Measurements from ENCODE around the gene ABCG1.
A peak's percentile ranks its signal among the peaks of the same experiment; 100 is the strongest.

The ABCG1 gene

GRCh38 chr21:42304556-42305454 is 85.9 kb downstream of the ABCG1 start:
- Histone ChIP-seq H3K9me3 (ENCODE audit: control insufficient read depth, low read length) (no peaks in the 10 kb centered on the region), H3K4me3 (ENCODE audit: insufficient read depth, low read depth, low read length) (no peak overlapping the region), H3K27ac (ENCODE audit: insufficient read depth, low read depth, low read length, poor library complexity, severe bottlenecking) (no peak overlapping the region), H3K36me3 (ENCODE audit: control insufficient read depth, insufficient read depth, low read length) (no peaks in the 10 kb centered on the region), H3K27me3 (ENCODE audit: control insufficient read depth, insufficient read depth, low read length, poor library complexity, severe bottlenecking) (no peaks in the 10 kb centered on the region), H3K4me1 (ENCODE audit: control insufficient read depth, insufficient read depth, low read length) (no peaks in the 10 kb centered on the region)
- WGBS, 2 experiments, result 93 to 95% methylated on average over 22 of the region's 22 CpGs

- H3K4me1 ChIP-seq (ENCODE audit: control insufficient read depth, insufficient read depth, low read length), result peaks cover 9% of the 10 kb centered on the region
- H3K4me3 ChIP-seq (ENCODE audit: insufficient read depth, low read depth, low read length), result no peak overlapping the region
- H3K36me3 ChIP-seq (ENCODE audit: control insufficient read depth, insufficient read depth, low read length), result no peaks in the 10 kb centered on the region
- no peaks in the 10 kb centered on the region for H3K9me3 ChIP-seq (ENCODE audit: control insufficient read depth, low read length)
- peaks cover 6% of the 10 kb centered on the region for H3K27me3 ChIP-seq (ENCODE audit: control insufficient read depth, insufficient read depth, low read length, poor library complexity, severe bottlenecking)
- 94 to 95% methylated on average over 33 of the region's 33 CpGs for WGBS, 2 experiments
- H3K27ac ChIP-seq (ENCODE audit: insufficient read depth, low read depth, low read length, poor library complexity, severe bottlenecking), result no peak overlapping the region
Measured at GRCh38 chr21:42305707-42306147, 86.8 kb downstream of the ABCG1 start.

GRCh38 chr21:42306366-42307035 is 87.6 kb downstream of the ABCG1 start:
- H3K4me3 ChIP-seq (ENCODE audit: insufficient read depth, low read depth, low read length), result no peak overlapping the region
- peaks cover 6% of the 10 kb centered on the region for H3K27me3 ChIP-seq (ENCODE audit: control insufficient read depth, insufficient read depth, low read length, poor library complexity, severe bottlenecking)
- WGBS, 2 experiments, result 87 to 88% methylated on average over 17 of the region's 17 CpGs

GRCh38 chr21:42307106-42307505 is 88.2 kb downstream of the ABCG1 start:
- Histone ChIP-seq H3K4me3 (ENCODE audit: insufficient read depth, low read depth, low read length) (no peak overlapping the region), H3K4me1 (ENCODE audit: control insufficient read depth, insufficient read depth, low read length) (peaks cover 10% of the 10 kb centered on the region), H3K27ac (ENCODE audit: insufficient read depth, low read depth, low read length, poor library complexity, severe bottlenecking) (no peak overlapping the region), H3K27me3 (ENCODE audit: control insufficient read depth, insufficient read depth, low read length, poor library complexity, severe bottlenecking) (peaks cover 6% of the 10 kb centered on the region), H3K9me3 (ENCODE audit: control insufficient read depth, low read length) (no peaks in the 10 kb centered on the region), H3K36me3 (ENCODE audit: control insufficient read depth, insufficient read depth, low read length) (no peaks in the 10 kb centered on the region)
- 90 to 92% methylated on average over 5 of the region's 5 CpGs for WGBS, 2 experiments

More at GRCh38 chr21:42306366-42307035, 87.6 kb downstream of the ABCG1 start:
- Histone ChIP-seq H3K9me3 (ENCODE audit: control insufficient read depth, low read length) (no peaks in the 10 kb centered on the region), H3K36me3 (ENCODE audit: control insufficient read depth, insufficient read depth, low read length) (no peaks in the 10 kb centered on the region), H3K4me1 (ENCODE audit: control insufficient read depth, insufficient read depth, low read length) (peaks cover 10% of the 10 kb centered on the region), H3K27ac (ENCODE audit: insufficient read depth, low read depth, low read length, poor library complexity, severe bottlenecking) (no peak overlapping the region)

GRCh38 chr21:42308161-42308913 is 89.4 kb downstream of the ABCG1 start:
- no peaks in the 10 kb centered on the region for H3K9me3 ChIP-seq (ENCODE audit: control insufficient read depth, low read length)
- H3K27ac ChIP-seq (ENCODE audit: insufficient read depth, low read depth, low read length, poor library complexity, severe bottlenecking), result no peak overlapping the region
- 93% methylated on average over 17 of the region's 17 CpGs for WGBS, 2 experiments
- H3K4me1 ChIP-seq (ENCODE audit: control insufficient read depth, insufficient read depth, low read length), result peaks cover 17% of the 10 kb centered on the region
- H3K4me3 ChIP-seq (ENCODE audit: insufficient read depth, low read depth, low read length), result no peak overlapping the region
- no peaks in the 10 kb centered on the region for H3K36me3 ChIP-seq (ENCODE audit: control insufficient read depth, insufficient read depth, low read length)
- H3K27me3 ChIP-seq (ENCODE audit: control insufficient read depth, insufficient read depth, low read length, poor library complexity, severe bottlenecking), result peaks cover 6% of the 10 kb centered on the region

- Histone ChIP-seq H3K27ac (ENCODE audit: insufficient read depth, low read depth, low read length, poor library complexity, severe bottlenecking) (no peak overlapping the region), H3K27me3 (ENCODE audit: control insufficient read depth, insufficient read depth, low read length, poor library complexity, severe bottlenecking) (peaks cover 6% of the 10 kb centered on the region), H3K4me3 (ENCODE audit: insufficient read depth, low read depth, low read length) (no peak overlapping the region), H3K36me3 (ENCODE audit: control insufficient read depth, insufficient read depth, low read length) (no peaks in the 10 kb centered on the region), H3K4me1 (ENCODE audit: control insufficient read depth, insufficient read depth, low read length) (peaks cover 25% of the 10 kb centered on the region), H3K9me3 (ENCODE audit: control insufficient read depth, low read length) (no peaks in the 10 kb centered on the region)
- WGBS, 2 experiments, result 69% methylated on average over 23 of the region's 23 CpGs
Measured at GRCh38 chr21:42308914-42309752, 90.2 kb downstream of the ABCG1 start.

- H3K9me3 ChIP-seq (ENCODE audit: control insufficient read depth, low read length), result no peaks in the 10 kb centered on the region
- no peaks in the 10 kb centered on the region for H3K36me3 ChIP-seq (ENCODE audit: control insufficient read depth, insufficient read depth, low read length)
- H3K27me3 ChIP-seq (ENCODE audit: control insufficient read depth, insufficient read depth, low read length, poor library complexity, severe bottlenecking), result peaks cover 6% of the 10 kb centered on the region
- peaks cover 27% of the 10 kb centered on the region for H3K4me1 ChIP-seq (ENCODE audit: control insufficient read depth, insufficient read depth, low read length)
- no peak overlapping the region for H3K27ac ChIP-seq (ENCODE audit: insufficient read depth, low read depth, low read length, poor library complexity, severe bottlenecking)
- H3K4me3 ChIP-seq (ENCODE audit: insufficient read depth, low read depth, low read length), result peak overlapping the region; percentile 25
- 14% methylated on average over 22 of the region's 22 CpGs for WGBS, 2 experiments
Measured at GRCh38 chr21:42309753-42310213, 90.8 kb downstream of the ABCG1 start.

GRCh38 chr21:42310411-42311001 is 91.6 kb downstream of the ABCG1 start:
- H3K27ac ChIP-seq (ENCODE audit: insufficient read depth, low read depth, low read length, poor library complexity, severe bottlenecking), result no peak overlapping the region
- H3K4me1 ChIP-seq (ENCODE audit: control insufficient read depth, insufficient read depth, low read length), result peaks cover 33% of the 10 kb centered on the region
- no peak overlapping the region for H3K4me3 ChIP-seq (ENCODE audit: insufficient read depth, low read depth, low read length)
- WGBS, 2 experiments, result 85 to 89% methylated on average over 12 of the region's 12 CpGs
- H3K36me3 ChIP-seq (ENCODE audit: control insufficient read depth, insufficient read depth, low read length), result no peaks in the 10 kb centered on the region
- H3K9me3 ChIP-seq (ENCODE audit: control insufficient read depth, low read length), result no peaks in the 10 kb centered on the region
- H3K27me3 ChIP-seq (ENCODE audit: control insufficient read depth, insufficient read depth, low read length, poor library complexity, severe bottlenecking), result peaks cover 6% of the 10 kb centered on the region

- H3K4me1 ChIP-seq (ENCODE audit: control insufficient read depth, insufficient read depth, low read length), result peaks cover 36% of the 10 kb centered on the region
- H3K4me3 ChIP-seq (ENCODE audit: insufficient read depth, low read depth, low read length), result no peak overlapping the region
- H3K27ac ChIP-seq (ENCODE audit: insufficient read depth, low read depth, low read length, poor library complexity, severe bottlenecking), result no peak overlapping the region
- H3K36me3 ChIP-seq (ENCODE audit: control insufficient read depth, insufficient read depth, low read length), result no peaks in the 10 kb centered on the region
- H3K27me3 ChIP-seq (ENCODE audit: control insufficient read depth, insufficient read depth, low read length, poor library complexity, severe bottlenecking), result peaks cover 6% of the 10 kb centered on the region
- WGBS, 2 experiments, result 90 to 92% methylated on average over 14 of the region's 14 CpGs
- H3K9me3 ChIP-seq (ENCODE audit: control insufficient read depth, low read length), result no peaks in the 10 kb centered on the region
Measured at GRCh38 chr21:42311160-42311559, 92.2 kb downstream of the ABCG1 start.
